OCI-M2 (cell line): Measurements from ENCODE around the gene EGFR.

ENCODE experiments used
- DNase-seq: peaks from one replicate; lab custom pipeline; 2025; ENCODE audit not compliant: unreplicated experiment; lab: John Stamatoyannopoulos, UW

EGFR gene

GRCh38 chr7:55099821-55100543 is 81.2 kb downstream of the EGFR start:
- no peak for DNase-seq

GRCh38 chr7:55100544-55101327 is 81.9 kb downstream of the EGFR start:
- DNase-seq: no peak

- no peak for DNase-seq
Observed at GRCh38 chr7:55101359-55101758, 82.5 kb downstream of the EGFR start.

GRCh38 chr7:55104123-55104522 is 85.3 kb downstream of the EGFR start:
- no peak for DNase-seq

- DNase-seq: no peak
Observed at GRCh38 chr7:55104712-55105433, 86.1 kb downstream of the EGFR start.

GRCh38 chr7:55105952-55106351 is 87.1 kb downstream of the EGFR start:
- no peak for DNase-seq

- no peak for DNase-seq
Observed at GRCh38 chr7:55107946-55108345, 89.1 kb downstream of the EGFR start.

- no peak for DNase-seq
Observed at GRCh38 chr7:55108401-55108800, 89.6 kb downstream of the EGFR start.

- no peak for DNase-seq
Observed at GRCh38 chr7:55108818-55109217, 90.0 kb downstream of the EGFR start.

GRCh38 chr7:55109404-55110167 is 90.8 kb downstream of the EGFR start:
- no peak for DNase-seq

GRCh38 chr7:55110282-55110992 is 91.6 kb downstream of the EGFR start:
- no peak for DNase-seq

GRCh38 chr7:55110993-55111361 is 92.2 kb downstream of the EGFR start:
- DNase-seq: no peak

GRCh38 chr7:55112056-55112455 is 93.2 kb downstream of the EGFR start:
- no peak for DNase-seq

GRCh38 chr7:55113760-55114540 is 95.1 kb downstream of the EGFR start:
- no peak for DNase-seq

GRCh38 chr7:55117286-55117685 is 98.5 kb downstream of the EGFR start:
- no peak for DNase-seq

GRCh38 chr7:55118426-55118825 is 99.6 kb downstream of the EGFR start:
- DNase-seq: no peak

- no peak for DNase-seq
Observed at GRCh38 chr7:55119571-55119970, 100.8 kb downstream of the EGFR start.

- DNase-seq: no peak
Observed at GRCh38 chr7:55120074-55120473, 101.3 kb downstream of the EGFR start.

- no peak for DNase-seq
Observed at GRCh38 chr7:55120501-55121198, 101.8 kb downstream of the EGFR start.
